NCI-H82 treated with DMSO at 0.1 percent for 48 hours (cell line): Measurements from ENCODE around the gene ABCA7.

Source experiments
- DNase-seq: peaks from one replicate; lab custom pipeline; 2025; ENCODE audit not compliant: unreplicated experiment; lab: John Stamatoyannopoulos, UW

The ABCA7 gene

DNA sequence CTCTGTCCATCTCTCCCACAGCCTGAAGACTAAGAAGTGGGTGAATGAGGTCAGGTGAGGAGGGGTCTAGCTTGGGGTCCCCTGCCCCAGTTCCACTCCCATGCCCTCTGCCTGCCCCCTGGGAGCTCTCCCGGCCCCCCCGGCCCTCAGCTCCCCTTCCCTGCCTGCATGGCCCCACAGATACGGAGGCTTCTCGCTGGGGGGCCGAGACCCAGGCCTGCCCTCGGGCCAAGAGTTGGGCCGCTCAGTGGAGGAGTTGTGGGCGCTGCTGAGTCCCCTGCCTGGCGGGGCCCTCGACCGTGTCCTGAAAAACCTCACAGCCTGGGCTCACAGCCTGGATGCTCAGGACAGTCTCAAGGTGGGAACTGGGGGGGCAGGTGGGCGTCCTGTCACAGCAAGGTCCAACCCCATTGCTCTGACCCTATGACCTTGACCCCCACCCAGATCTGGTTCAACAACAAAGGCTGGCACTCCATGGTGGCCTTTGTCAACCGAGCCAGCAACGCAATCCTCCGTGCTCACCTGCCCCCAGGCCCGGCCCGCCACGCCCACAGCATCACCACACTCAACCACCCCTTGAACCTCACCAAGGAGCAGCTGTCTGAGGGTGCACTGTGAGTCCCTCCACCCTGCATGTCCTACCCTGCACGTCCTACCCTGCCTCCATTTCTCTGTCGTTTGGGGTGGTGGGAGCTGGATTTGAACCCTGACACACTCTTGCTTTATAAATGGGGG lies 16.1 kb downstream of the ABCA7 start:
- DNase-seq: no peak

DNA sequence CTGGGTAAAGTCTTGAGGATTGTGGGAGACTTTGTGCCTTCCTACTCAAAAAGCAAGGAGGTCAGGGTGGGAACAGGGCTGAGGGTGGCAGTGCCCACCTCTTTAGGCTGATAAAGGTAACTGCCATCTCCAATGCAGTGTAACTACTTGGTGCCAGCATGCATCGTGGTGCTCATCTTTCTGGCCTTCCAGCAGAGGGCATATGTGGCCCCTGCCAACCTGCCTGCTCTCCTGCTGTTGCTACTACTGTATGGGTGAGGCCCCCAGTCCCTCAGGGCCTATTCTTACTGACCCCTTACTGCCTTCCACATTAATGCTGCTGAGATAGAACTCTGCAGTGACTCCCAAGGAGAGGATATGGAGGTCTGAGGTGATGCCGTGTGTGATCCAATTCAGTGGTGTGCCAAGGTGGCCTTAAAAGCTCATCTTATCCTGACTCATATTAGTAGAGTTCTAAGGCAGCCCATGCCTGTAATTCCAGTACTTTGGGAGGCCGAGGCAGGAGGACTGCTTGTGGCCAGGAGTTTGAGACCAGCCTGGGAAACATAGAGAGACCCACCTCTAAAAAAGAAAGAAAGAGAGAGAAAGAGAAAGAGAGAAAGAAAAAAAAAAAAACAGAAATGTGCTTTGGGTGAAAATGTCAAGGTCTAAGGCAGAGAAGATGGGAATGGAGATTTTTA lies 17.4 kb downstream of the ABCA7 start:
- DNase-seq: no peak

DNA sequence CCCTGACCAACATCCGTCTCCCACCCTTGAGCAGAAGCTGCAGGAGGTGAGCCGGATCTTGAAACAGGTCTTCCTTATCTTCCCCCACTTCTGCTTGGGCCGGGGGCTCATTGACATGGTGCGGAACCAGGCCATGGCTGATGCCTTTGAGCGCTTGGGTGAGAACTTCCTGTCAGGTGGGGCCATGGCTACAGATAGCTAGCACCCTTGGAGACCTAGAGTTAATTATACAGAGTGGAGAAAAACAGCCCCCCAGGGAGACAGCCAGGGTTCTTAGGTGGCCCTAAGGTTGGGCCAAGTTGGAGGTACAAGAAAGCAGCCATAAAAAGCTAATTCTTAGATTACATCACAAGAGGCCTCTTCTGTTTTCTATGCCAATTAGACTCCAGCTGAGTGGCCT lies 18.2 kb downstream of the ABCA7 start:
- DNase-seq: no peak

DNA sequence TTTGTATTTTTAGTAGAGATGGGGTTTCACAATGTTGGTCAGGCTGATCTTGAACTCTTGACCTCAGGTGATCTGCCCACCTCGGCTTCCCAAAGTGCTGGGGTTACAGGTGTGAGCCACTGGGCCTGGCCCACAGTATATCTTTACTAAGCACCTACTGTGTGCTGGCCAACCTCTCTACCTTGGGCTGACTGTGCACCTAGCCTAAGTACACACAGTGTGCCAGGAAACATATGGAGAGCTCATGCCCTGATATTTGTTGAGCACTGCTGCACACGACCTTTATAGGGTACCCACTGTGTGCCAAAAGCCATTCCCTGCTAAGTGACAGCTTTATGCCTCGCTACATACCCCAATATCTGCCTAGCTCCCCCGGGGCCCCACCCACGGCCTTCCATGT lies 20.8 kb downstream of the ABCA7 start:
- DNase-seq: no peak

DNA sequence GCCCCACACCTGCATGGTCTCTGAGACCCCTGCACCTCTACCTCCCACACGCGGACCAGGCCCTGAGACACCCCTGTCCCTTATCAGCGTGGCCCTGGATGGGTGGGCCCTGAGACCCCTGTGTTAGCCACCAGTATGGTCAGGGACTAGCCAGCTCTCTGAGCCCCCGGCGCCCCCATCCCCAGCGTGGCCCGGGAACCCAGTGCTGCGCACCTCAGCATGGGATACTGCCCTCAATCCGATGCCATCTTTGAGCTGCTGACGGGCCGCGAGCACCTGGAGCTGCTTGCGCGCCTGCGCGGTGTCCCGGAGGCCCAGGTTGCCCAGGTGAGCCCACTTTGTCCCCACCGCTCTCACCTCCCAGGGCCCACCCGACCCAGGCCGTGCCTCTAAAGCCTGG lies 22.1 kb downstream of the ABCA7 start:
- no peak for DNase-seq

DNA sequence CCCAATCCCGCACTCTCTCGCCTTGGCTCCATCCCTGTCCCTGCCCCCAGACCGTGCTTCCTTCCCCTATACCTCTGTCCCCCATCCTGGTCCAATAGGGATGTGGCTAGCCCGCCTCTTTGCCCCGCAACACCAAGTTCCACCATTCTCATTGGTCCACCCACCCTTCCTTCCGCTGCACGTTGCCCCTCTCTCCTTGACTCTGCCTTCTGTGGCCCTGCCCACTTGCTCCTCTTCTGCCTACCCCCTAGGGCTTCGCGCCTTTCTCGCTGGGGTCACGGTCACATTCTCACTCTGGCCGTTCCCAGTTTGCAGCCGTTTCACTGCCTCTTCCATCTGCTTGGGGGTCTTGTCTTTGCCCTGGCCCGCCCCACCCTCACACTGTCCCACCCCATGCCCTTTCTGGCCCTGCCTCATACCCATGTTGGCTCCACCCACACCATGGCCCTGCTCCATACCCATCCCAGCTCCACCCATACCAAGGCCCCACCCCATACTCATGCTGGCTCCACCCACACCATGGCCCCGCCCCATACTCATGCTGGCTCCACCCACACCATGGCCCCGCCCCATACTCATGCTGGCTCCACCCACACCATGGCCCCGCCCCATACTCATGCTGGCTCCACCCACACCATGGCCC lies 22.6 kb downstream of the ABCA7 start:
- DNase-seq: no peak

DNA sequence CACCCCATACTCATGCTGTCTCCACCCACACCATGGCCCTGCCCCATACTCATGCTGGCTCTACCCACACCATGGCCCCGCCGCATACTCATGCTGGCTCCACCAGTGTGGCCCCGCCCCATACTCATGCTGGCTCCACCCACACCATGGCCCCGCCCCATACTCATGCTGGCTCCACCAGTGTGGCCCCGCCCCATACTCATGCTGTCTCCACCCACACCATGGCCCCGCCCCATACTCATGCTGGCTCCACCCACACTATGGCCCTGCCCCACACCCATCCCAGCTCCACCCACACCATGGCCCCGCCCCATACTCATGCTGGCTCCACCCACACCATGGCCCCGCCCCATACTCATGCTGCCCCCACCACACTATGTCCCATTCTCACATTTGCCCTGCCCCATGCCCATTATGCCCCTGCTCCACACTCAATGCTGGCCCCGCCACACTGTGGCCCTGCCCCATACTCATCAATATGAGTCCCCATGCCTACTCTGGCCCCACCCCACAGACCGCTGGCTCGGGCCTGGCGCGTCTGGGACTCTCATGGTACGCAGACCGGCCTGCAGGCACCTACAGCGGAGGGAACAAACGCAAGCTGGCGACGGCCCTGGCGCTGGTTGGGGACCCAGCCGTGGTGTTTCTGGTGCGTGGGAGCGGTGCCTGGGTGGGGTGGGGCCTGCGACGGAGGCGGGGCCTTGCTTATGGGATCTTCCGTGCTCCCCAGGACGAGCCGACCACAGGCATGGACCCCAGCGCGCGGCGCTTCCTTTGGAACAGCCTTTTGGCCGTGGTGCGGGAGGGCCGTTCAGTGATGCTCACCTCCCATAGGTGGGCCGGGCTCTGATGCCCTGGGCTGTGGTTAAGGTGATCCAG lies 23.4 kb downstream of the ABCA7 start:
- DNase-seq: no peak

DNA sequence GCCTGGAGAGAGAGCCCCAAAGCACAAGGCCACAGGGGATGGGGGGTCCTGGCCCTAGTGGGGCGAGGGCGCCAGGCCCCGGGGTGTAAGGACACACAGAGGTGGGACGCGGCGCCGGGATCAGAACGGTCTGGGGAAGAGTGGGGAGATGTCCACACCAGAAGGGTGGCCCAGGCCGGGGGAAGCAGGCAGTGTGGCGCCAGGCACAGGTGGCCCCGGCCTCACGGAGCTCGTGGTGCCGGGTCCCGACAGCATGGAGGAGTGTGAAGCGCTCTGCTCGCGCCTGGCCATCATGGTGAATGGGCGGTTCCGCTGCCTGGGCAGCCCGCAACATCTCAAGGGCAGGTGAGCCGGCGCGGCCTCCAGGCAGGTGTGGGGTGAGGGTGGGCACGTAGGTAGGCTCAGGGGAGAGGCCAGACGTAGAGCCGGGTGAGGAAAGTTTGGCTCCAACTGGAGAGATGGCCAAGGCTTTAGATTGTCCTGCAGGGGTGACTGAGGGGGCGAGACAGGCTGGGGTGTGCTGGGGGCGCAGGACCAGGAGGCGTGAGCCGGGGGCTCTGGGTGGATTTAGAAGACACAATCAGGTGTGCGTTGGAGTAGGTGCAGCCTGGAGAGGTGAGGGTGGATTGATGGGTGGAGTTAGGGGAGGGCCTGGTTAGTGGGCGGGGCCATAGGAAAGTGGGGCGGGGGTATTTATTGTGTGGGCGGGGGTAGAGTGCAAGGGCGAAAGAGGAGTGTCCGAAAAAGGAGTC lies 24.2 kb downstream of the ABCA7 start:
- no peak for DNase-seq

DNA sequence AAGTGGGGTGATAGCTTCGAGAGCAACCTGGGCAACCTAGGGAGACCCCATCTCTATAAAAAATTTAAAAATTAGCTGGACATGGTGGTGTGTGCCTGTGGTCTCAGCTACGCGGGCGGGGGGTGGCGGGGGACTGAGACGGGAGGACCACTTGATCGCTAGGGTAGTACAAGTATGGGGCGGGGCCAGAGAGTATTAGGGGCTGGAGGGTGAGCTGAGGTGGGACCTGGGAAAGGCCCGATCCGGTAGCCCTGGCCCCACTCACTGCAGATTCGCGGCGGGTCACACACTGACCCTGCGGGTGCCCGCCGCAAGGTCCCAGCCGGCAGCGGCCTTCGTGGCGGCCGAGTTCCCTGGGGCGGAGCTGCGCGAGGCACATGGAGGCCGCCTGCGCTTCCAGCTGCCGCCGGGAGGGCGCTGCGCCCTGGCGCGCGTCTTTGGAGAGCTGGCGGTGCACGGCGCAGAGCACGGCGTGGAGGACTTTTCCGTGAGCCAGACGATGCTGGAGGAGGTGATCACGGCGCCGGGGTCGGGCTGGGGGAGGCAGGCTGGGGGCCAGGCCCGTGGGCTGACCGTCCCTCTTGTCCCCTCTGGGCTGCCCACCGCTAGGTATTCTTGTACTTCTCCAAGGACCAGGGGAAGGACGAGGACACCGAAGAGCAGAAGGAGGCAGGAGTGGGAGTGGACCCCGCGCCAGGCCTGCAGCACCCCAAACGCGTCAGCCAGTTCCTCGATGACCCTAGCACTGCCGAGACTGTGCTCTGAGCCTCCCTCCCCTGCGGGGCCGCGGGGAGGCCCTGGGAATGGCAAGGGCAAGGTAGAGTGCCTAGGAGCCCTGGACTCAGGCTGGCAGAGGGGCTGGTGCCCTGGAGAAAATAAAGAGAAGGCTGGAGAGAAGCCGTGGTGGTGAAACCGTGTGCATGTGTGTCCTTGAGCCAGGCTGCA lies 25.0 kb downstream of the ABCA7 start:
- DNase-seq: no peak

DNA sequence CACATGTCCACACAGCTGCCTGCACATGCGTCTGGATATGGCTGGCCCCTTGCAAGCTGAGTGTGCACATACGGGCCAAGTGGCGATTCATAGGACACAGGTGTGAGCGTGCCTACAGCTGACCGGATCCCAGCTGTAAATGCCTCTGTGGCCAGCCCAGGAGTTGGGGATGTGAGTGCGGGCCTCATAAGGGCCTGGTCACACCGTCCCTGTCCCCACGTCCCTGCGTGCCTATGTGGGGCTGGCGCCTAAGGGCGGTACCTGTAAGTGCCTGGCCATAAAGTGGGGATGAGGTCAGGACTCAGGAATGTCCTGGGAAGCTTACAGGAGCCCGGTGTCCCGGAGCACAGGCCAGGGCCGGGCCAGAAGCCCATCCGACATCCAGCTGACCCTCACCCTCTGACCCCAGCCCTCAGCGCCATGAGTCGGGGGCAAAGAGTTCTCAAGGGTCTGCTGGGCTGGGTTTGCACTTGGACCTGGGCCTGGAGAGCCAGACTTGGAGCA lies 25.8 kb downstream of the ABCA7 start:
- no peak for DNase-seq

DNA sequence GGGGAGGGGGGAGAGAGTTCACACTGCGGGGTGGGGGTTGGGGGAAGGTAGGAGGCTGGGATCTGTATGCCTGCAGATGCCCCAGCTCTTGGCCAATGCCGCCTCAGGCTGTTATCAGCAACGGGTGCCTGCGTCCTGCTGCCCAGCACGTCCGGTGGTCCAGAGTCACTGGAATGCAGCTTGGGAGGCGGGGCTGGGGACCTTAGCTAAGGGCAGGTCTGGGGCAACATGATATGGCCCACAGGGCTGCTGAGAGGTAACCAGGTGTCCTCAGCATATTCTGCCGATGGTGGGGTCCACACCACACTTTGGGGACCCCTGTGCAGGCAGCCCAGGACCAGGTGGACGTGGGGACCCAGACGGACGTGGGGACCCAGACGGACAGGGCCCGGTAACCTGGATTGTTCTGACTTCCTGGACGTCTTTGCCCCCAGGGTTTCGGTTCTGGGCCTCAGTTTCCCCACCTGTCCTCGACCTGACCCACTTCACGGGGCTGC lies 26.4 kb downstream of the ABCA7 start:
- no peak for DNase-seq

DNA sequence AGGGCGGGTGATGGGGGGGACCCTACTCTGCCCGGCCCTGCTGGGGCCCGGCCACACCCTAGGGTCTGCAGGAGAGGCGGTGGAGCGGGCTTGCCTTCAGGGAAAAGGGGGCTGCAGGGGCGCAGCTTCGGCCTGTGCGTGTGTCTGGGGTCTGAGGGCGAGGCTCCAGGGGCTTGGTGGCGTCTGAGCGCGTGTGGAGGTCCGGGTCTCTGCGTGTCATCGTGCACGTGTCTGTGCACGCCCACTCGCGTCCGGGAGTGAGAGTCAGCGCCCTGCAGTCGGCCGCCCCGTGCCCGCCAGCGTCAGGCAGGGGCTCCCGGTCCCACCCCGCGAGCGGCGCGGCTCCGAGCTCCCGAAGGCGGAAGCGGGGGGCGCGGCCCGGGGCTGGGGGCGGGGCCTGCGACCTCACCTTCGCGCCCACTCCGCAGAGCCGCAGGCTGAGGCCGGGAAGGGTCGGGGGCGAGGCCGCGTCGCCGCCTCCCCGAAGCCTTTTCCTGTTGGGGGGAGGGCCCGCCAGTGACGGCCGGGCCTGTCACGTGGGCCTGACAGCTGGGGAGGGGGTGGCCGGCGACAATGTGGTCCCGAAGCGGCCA lies 26.9 kb downstream of the ABCA7 start, which contains the start of gene ARHGAP45:
TSS of gene ARHGAP45 (plus strand) at position 420 of the 593 bp plus-strand sequence. CDS start 239 bp downstream, outside the sequence.
- no peak for DNase-seq

DNA sequence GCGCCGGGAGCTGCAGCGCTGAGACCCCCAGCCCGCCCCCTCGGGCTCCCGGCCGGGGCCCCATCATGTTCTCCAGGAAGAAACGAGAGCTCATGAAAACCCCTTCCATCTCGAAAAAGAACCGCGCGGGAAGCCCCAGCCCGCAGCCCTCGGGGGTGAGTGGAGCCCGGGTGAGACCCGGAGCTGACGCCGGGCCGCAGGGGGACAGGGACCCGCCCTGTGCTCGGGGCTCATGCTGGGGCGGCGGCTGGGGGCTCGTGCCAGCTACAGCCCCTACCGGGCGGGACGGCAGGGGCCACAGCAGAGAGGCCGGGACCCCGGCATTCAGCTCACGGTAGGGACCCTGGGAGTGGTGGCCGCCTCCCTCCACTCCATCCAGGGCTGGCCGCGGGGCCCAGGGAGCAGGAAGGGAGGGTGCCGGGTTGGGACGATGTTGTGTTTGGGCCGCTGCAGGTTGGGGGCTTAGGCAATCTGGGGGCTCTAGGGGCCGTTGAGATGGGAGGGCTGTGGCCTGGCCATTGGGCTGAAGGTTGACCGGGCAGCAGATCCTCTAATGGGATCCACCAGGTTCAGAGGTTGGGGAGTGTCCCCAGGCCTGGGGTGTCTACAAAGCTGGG lies 27.5 kb downstream of the ABCA7 start:
- no peak for DNase-seq

DNA sequence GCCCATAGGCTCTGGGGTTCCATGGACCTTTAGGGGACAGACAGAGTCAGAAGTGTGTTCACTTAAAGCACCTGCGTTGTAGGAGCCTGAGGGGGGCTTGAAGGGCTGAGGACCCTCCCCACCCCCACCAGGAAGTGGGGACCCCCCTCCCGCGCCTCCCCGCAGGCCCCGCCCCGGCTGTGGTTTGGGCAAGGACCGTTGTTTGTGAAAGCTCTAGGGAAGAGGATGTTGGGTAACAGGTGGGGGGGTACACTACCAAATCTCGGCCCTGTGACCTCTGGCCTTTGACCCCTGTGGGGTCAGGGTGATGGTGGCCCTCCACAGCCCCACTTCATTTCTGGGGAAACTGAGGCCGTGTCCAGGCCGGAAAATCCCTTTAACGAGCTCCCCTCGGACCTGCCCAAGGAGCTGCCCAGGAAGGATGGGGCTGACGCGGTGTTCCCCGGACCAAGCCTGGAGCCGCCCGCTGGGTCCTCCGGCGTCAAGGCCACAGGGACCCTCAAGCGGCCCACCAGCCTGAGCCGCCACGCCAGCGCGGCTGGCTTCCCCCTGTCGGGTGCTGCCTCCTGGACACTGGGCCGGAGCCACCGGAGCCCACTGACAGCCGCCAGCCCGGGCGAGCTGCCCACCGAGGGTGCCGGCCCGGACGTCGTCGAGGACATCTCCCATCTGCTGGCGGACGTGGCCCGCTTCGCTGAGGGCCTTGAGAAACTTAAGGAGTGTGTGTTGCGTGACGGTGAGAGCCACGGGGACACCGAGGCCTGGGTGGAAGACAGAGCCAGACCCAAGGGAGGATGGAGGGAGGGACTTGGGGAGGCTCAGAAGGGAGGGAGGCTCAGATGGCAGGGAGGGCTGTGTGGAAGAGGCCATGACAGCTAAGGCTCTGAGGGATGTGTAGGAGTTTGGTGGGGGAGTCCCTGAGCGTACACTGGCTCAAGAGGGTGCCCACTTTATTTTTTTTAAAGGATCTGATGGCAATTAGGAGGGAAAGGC lies 28.4 kb downstream of the ABCA7 start:
- no peak for DNase-seq

DNA sequence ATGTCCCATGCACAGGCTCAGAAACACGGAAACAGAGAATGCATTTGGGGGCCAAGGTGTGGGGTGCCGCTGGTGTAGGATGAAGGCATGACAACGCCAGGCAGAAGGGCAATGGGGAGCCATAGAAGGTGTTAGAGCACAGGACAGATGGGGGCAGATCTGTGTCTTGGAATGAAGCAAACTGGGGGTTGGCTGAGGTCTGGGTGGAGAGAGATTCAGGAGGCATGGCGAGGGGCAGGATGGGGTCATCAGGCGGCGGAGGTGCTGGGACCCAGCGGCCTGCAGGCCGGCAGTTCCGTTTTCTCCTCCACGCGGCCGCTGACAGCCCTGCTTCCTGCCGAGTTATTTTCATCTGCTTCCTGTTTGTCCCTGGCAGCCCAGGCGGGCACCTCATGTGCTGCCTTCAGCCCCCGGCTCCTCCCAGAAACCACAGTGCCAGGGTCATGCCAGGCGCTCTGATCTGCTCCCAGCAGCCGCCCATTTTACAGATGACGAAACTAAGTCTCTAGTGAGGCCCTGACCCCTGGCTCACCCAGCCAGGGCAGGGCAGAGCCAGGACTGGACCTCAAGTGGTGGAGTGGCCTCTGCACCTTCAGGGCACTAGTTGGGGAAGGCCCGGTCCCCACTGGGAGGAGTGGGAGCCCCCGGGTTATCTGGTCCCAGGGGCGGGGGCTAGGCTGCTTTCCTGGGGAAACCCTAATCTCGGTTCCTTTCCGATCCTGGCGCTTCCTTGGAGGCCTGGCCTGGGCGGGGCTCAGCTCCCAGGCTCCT lies 29.3 kb downstream of the ABCA7 start:
- DNase-seq: no peak

DNA sequence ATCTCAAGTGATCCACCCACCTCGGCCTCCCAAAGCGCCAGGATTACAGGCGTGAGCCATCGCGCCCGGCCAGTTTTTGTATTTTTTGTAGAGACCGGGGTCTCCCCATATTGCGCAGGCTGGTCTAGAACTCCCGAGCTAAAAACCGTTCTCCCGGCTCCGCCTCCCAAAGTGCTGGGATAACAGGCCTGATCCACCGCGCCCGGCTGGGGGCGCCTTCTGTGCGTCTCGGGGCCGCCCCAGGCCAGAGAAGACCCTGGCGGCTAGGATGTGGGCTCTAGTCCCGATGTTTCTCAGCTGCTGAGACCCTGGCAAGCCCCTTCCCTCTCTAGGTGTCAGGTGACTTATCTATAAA lies 30.6 kb downstream of the ABCA7 start:
- DNase-seq: no peak
